Stimulated activated CD4-positive, alpha-beta T cell treated with anti-CD3 and anti-CD28 coated beads, Interleukin-15, amount 100 ng/mL, for 1 hour (primary cell): Measurements from ENCODE around the gene PARK7.
"Not testable (repeated sequence)": the region's sequence is repeated elsewhere in the genome, so short reads cannot be mapped to it uniquely, and the experiment has no call there.

Experiments used
- DNase-seq, 2 donors: peaks; one replicate each; pipeline ENCODE4 v3.0.0-alpha.2; 2020; ENCODE audit warnings: low read depth in 1 of 2, low spot score in 1 of 2

Gene PARK7

GRCh38 chr1:7942214-7942921 is 19.1 kb upstream of the PARK7 start:
- DNase-seq: peak in 1 of 2 donors; percentile 30

GRCh38 chr1:7943251-7943650 is 18.3 kb upstream of the PARK7 start:
- DNase-seq: no peak

GRCh38 chr1:7948960-7949359 is 12.6 kb upstream of the PARK7 start:
- DNase-seq: no peak

- not testable (repeated sequence) for DNase-seq
Measured at GRCh38 chr1:7952791-7953190, 8.7 kb upstream of the PARK7 start.

- DNase-seq: peak; percentile 62 to 63
Measured at GRCh38 chr1:7953850-7954609, 7.5 kb upstream of the PARK7 start.

GRCh38 chr1:7954683-7955082 is 6.8 kb upstream of the PARK7 start:
- no peak for DNase-seq

- no peak for DNase-seq
Measured at GRCh38 chr1:7956218-7957032, 5.1 kb upstream of the PARK7 start.

- no peak for DNase-seq
Measured at GRCh38 chr1:7960165-7960564, 1.3 kb upstream of the PARK7 start.

- DNase-seq: no peak
Measured at GRCh38 chr1:7960867-7961215, 670 bp upstream of the PARK7 start.

GRCh38 chr1:7962014-7962335 is 464 bp downstream of the PARK7 start:
- DNase-seq: no peak

- DNase-seq: no peak
Measured at GRCh38 chr1:7962636-7963377, 1.3 kb downstream of the PARK7 start.

- DNase-seq: not testable (repeated sequence)
Measured at GRCh38 chr1:7963378-7963730, 1.8 kb downstream of the PARK7 start.

GRCh38 chr1:7963841-7964240 is 2.3 kb downstream of the PARK7 start:
- not testable (repeated sequence) for DNase-seq

- DNase-seq: no peak
Measured at GRCh38 chr1:7964476-7964875, 3.0 kb downstream of the PARK7 start.

- no peak for DNase-seq
Measured at GRCh38 chr1:7967196-7967595, 5.7 kb downstream of the PARK7 start.

GRCh38 chr1:7967651-7968050 is 6.1 kb downstream of the PARK7 start:
- DNase-seq: no peak

- no peak for DNase-seq
Measured at GRCh38 chr1:7970246-7970645, 8.7 kb downstream of the PARK7 start.

GRCh38 chr1:7971024-7971423 is 9.5 kb downstream of the PARK7 start:
- DNase-seq: no peak

- no peak for DNase-seq
Measured at GRCh38 chr1:7972285-7972684, 10.8 kb downstream of the PARK7 start.

- no peak for DNase-seq
Measured at GRCh38 chr1:7973086-7973485, 11.6 kb downstream of the PARK7 start.

- no peak for DNase-seq
Measured at GRCh38 chr1:7975212-7975865, 13.8 kb downstream of the PARK7 start.
